ENCODE measurements around the gene ARHGAP44. TPM values are rescaled to one million over a fixed set of nuclear protein-coding genes. Genes with fewer than 3 reads are reported as not detected.
A peak's percentile ranks its signal among the peaks of the same experiment; 100 is the strongest.

The ARHGAP44 gene
- total RNA-seq, 1 donor from 2014 or later, result 0.20 TPM

DNA sequence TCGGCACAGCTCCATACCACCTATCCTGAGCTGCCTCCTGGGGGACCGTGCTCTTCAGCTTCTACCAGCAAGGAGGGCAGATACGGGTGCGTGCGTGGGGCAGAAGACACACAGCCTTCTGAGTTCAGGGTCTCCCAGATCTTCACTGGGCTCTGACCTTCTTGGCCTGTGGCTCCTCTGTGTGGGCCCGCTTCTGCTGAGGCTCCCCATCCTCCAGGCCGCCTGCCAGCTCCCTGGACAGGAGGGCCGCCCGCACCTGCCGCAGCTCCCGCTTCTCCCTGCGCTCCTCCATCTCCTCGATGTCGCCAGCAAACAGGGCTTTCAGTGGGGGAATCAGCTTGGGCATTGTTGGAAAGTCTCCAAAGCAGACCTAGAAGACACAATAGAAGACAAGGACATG lies 203.4 kb downstream of the ARHGAP44 start:
- no peak for DNase-seq (ENCODE audit: low read depth in 2 of 2)

DNA sequence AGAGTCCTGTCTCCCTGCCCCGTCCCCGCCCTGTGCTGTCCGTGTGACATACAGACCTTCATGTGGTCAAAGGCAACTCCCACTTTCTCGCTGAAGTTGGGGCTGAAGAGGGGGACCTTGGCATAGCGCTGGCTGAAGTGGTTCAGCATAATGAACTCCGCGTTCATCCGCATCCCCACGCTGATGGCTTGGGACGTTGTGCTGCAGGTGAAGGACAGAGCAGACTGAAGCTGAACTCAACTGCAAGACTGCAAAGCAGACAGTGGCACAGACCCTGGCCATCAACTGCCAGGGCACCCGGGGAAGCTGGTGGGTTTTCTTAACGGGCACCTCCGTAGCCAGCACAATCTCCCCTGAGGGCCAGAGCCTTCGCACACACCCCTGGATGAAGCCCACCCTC lies 204.3 kb downstream of the ARHGAP44 start:
- no peak for DNase-seq (ENCODE audit: low read depth in 2 of 2)

DNA sequence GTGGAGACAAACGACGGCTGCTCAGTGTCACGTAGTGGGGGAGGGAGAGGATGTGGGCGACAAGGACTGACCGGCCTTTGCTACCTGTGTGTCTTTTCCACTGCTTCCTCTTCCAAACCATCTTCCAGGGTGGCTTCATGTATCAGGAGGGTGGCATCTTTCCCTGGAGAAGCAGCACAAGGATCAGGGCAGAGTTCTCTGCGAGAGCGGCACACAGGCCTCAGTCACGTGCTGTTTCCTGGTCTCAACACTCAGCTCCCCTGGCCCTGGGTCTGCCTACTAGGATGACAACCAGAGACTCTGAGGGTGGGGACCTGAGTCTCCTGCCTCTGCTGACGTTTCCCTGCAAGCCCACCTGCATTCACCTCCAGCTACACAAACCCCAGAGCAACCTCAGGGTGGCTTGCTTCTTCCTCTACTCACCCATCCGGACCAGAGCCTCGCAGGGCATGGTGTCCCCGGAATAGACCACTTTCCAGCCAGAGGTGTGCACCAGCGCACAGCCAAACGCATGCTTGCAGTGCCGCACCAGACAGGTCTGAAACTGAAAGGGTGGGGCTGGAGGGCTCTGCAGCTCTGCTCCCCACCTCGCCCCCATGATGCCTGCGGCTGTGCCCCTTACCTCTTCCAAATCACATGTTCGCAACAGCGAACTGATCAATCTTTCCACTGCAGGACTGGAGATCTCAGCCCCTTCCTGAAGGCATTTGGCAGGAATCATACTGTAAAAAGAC lies 205.2 kb downstream of the ARHGAP44 start:
- no peak for DNase-seq (ENCODE audit: low read depth in 2 of 2)

DNA sequence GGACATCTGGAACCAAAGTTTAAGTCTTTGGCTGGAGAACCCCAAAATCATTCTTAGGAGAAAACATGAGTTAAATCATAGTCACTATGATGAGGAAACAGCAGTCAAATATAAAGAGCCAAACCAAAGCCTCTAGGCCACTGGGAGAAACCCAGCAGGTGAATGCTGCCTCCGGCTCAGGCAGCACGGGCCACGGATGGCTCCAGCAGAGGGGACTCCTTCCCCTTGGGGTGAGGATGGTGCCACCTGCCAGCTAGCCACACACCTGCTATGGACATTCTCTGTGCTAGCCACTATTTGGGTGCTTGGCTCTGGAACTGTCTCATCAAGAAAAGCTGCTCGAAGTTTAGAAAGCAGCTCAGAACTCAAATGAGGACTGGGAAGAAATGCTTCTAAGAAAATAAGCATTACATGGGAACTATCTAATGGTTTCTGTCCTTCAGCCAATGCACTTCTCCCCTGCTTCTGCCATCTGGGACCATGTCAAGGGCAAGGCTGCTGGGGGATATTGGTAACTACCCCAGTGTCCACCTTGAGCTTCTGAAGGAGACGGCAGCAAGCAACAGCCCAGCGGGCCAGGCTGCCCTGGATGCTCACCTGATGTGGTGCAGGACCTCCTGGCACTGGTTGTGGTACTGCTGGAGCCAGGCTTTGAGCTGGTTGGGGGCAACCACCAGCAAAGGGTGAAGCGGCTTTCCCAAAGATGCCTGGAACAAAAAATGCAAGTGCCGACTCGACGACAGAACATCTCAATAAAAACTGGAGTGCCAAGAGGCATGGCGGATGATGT lies 206.0 kb downstream of the ARHGAP44 start:
- no peak for DNase-seq (ENCODE audit: low read depth in 2 of 2)

DNA sequence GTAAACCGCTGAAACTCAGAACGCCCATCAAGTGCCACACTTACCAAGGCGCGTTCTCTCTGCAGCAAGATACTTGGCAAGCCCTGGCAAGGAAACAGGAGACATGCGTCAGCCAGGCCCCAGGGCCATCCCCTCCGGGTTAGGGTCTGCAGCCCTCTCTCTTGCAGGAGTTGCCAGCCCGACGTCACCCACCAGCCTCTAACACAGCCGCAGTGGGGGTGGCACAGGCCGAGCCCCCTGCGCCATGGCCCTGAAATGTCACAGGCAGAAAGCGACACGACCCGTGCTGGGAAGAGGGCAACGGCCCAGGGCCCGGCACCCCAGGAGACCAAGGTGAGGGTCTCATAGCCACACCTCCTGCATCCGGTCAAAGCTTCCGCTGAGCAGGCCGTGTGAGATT lies 206.6 kb downstream of the ARHGAP44 start:
- DNase-seq (ENCODE audit: low read depth in 2 of 2), result no peak

DNA sequence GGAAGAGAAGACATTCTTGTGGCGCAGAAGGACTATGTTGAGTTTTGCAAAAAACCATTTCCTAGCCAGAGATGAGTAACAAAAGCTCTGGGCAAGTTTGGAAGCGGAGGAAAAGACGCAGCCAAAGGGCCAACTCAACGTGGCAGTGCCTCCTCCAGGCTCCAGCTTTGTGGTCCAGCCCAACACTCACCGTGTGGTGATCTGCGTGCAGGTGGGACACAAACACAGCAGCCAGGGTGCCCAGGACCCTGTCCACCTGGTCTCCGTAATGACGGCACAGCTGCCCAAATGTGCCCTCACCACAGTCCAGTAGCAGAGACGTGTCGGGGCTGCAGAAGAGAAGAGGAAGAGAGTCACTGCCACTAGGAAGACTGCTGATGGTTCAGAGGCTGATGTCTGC lies 207.1 kb downstream of the ARHGAP44 start:
- no peak for DNase-seq (ENCODE audit: low read depth in 2 of 2)

DNA sequence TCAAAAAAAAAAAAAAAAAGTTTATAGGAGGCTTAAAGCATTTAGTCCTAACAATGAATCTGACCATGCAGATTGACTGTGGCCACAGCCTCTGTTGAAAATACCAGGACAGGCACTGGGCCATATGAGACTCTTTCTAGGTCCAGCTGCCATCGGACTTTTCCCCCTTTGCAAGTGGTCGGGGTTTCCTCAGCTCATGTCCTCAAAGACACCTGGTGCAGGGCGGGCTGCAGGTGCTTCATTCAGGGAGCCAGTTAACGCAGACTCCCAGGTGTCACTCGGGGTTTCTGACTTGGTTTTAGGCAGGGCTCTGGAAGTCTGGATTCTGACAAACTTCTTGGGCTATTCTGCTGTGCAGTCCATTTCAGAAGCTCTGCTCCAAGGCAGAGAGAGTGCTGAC lies 207.6 kb downstream of the ARHGAP44 start:
- no peak for DNase-seq (ENCODE audit: low read depth in 2 of 2)

DNA sequence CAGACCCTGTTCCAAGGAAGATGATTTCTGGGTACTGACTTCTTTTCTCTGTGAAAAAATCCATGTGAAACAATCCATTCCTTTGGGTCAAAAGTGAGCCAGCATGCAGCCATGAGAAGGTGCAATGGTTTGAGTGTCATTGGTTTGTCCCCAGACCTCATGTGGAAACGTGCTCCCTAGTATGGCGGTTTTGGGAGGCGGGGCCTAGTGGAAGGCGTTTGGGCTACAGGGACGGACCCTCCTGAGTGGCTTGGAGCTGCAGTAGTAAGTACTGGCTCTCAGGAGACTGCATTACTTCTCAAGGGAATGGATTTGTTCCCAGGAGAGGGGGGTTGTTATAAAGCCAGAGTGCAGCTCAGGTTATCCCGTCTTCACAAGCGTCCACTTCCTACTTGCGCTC lies 209.2 kb downstream of the ARHGAP44 start:
- DNase-seq (ENCODE audit: low read depth in 2 of 2), result no peak

DNA sequence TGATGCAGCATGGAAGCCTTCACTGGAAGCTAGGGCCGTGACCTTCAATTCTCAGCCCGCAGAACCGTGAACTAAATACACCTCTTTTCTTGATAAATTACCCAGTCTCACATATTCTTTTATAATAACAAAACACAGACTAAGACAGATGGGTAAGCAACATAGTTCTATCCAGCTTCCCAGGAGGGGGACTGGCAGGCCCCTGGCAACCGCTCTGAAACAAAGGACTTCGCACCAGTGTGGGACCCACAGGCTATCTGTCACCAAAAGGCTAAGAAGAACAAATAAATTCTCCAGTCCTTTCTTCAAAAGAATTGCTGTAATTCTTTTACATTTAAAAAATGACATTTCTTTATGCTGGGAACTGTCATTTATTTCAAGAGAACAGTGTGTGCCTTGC lies 209.6 kb downstream of the ARHGAP44 start:
- no peak for DNase-seq (ENCODE audit: low read depth in 2 of 2)

DNA sequence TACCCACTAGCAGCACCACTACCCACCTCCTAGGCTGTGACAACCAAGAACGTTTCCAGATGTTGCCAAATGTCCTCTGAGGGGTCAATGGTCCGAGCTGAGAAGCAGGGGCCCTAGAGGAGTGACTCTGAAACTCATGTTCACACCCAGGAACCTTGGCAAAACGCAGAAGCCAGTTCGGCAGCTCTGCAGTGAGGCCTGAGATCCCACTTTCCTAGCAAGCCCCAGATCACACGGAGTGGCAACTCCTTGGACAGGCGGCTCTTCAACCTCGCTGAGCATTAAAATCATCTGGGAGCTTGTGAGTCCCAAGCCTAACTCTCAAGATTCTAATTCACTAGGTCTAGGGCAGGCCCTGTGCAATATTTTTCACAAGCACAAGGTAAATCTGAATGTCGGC lies 211.3 kb downstream of the ARHGAP44 start:
- no peak for DNase-seq (ENCODE audit: low read depth in 2 of 2)

DNA sequence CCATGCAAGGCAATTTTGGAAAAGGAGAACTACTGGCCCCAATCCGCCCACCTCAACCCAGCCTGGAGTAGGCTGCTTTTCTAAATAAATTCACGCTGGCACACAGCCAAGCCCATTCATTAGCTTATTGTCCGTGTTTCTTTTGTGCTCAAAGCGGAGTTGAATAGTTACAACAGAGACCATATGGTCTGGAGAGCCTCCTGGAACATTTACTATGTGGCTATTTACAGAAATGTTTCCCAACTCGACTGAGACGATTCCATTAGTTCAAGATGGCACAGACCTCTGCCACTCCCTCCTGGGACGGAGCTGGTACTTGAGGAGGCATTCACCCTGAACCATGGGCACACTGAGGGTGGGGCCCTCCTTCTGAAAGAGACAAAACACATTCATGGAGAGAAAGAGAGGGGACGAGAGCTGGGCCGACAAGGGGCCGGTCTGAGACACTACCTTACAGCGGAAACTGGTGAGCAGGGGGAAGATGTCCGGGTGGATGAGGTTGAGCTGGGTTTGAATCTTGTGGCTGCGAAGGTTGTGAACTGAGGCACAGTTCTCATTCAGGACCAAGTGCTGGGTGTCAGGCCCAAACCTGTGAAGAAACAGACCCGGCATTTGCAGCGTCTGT lies 212.8 kb downstream of the ARHGAP44 start:
- DNase-seq (ENCODE audit: low read depth in 2 of 2), result peak in 1 of 2 donors; percentile 34

DNA sequence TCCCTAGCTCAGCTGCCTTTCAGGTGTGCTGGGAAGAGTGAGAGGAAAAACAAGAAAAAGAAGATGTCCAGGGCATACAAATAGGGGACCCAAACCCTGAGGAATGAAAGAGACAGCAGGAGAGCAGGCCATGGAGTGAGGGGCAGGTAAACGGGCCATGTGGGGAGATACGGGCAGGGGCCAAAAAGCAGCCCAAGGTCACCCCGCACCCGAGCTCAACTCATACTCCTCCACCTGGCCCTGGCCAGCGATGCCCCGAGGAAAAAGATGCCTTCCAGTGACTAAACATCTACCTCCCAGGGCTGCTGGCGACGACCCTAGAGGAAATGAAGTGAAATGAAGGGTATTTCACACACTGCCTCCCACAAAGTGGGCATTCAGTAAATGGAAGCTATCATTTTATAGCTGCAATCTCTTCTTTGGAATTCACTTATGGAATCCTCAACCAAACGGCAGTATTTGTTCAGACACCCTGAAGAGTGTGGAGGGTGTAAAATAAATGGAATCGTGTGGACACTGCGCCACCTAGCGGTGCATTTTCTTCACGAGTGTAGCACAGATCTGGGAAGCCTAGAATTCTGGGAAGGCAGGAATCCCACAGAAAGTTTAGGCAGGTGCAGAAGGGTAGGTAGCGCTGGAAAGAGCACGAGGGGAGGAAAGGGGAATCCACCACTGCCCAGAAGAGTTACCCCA lies 213.6 kb downstream of the ARHGAP44 start:
- DNase-seq (ENCODE audit: low read depth in 2 of 2), result peak; percentile 68 to 80

DNA sequence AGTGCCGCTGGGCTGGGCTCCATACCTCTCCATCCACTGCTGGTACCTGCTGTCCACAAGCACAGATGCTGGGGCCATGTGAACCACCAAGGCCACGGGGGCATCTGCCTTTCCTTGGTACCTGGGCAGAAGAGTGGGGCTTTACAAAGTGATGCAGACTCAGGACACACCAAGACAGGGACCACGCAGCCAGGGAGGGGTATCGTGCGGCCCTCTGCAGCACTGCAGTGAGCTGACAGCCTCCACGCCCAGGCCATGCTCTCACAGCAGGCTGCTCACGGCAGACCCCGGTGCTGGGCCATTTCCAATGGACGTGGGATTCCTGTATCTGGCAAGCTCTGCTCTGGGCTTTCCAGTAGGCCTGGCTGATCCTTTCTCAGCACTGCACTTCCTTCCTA lies 214.2 kb downstream of the ARHGAP44 start:
- no peak for DNase-seq (ENCODE audit: low read depth in 2 of 2)

DNA sequence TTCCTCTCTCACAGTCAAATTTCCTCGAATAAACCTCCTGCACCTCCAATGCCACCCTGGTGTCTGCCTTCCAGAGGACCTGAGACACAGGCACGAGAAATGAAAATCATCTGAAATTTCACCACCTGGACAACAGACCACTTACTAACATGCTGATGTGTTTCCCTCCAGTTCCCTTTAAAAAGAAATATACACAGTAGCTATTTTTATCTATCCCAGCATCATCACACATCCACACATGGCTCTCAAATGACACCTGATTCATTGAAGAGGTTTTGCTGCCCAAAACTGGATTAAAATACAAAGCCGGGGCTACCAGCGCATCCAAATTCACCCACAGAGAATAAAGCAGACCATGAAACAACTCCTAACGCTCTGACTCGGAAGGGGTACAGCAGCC lies 214.6 kb downstream of the ARHGAP44 start:
- no peak for DNase-seq (ENCODE audit: low read depth in 2 of 2)

DNA sequence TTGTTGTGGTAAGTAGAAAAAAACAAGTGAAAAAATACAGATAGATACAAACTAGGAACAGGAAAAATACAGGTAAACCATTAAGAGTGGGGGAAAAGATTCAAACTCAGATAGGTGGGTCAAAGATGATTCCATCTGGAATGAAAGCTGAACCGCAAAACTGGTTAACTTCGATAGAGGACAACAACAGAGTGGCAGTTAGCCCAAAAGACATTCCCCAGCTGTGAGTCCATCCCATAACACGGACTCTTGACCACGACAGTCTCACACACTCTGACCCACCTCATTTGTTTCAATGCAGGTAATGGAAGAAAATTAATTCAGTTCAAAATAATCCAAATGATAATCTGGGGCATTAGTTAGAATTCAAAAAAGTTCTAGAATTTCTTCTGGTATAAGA lies 215.0 kb downstream of the ARHGAP44 start:
- DNase-seq (ENCODE audit: low read depth in 2 of 2), result no peak

DNA sequence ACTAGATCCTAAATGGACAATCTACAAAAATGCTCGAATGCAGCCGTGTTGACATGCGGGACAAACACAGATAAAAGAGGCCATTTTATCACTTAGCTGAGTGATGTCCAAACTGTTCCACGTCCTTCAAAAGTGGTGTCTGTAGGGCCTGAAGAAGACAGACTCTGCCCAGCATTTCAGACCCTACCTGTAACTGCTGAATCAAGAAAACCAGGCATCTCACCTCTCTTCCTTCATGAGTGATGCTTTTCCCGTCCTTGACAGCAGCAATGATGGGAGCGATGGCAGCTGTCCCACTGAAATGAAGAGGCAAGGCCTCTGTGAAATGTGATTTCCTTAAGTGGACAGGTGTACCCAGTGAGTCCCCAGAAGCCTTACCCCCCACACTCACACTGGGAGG lies 216.2 kb downstream of the ARHGAP44 start:
- DNase-seq (ENCODE audit: low read depth in 2 of 2), result no peak

DNA sequence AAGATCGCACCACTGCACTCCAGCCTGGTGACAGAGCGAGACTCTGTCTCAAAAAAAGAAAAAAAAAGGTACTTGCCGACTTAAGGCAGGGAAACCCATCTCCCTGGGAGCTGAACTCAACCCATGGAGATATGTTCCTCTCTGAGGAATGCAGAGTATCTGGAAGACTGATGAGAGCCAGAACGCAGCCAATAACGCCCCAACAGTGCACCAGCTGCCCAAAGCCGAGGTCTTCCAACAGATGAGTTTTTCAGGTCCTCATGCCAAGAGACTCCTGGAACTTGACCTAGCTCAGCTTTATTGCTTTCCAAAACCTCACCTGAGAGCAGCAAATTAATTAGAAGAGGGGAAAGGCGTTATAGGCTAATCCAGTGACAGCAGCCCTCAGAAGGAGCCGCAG lies 219.2 kb downstream of the ARHGAP44 start:
- DNase-seq (ENCODE audit: low read depth in 2 of 2), result no peak

DNA sequence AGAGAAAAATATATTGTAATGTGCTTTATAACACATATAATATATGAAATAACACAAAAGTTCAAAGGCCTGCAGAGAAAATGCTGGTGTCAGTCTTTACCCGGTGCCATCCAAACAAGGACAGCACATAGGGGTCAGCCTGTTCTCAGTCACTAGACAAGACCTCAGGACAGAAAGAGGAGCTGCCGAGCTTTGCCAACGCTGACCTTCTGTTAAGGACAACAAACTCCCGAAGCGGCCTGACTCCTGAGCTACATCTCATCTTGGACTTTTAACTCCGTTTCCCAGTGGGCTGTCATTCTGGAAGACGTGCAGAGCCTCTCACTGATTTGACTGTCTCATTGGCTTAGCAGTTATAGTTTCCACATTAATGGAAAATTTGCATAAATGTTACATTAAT lies 221.7 kb downstream of the ARHGAP44 start:
- DNase-seq (ENCODE audit: low read depth in 2 of 2), result no peak

DNA sequence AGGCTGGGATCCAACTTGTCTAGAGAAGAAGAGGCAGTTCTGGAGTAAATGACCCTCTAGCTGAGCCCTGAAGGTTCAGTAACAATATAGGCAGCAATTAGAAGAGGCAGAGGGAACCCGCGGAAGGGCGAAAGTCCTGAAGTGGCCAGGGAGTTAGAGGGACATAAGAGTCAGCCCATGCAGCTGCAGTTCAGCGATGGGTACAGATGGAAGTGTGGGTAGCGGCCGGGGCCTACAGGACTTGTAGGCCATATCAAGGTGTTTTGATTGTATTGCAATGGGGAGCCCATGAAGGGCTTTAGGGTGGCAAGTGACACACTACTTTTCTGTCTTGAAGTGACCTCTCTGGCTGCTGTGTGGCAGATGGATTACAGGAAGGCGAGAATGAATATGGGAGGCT lies 225.5 kb downstream of the ARHGAP44 start:
- DNase-seq (ENCODE audit: low read depth in 2 of 2), result no peak

DNA sequence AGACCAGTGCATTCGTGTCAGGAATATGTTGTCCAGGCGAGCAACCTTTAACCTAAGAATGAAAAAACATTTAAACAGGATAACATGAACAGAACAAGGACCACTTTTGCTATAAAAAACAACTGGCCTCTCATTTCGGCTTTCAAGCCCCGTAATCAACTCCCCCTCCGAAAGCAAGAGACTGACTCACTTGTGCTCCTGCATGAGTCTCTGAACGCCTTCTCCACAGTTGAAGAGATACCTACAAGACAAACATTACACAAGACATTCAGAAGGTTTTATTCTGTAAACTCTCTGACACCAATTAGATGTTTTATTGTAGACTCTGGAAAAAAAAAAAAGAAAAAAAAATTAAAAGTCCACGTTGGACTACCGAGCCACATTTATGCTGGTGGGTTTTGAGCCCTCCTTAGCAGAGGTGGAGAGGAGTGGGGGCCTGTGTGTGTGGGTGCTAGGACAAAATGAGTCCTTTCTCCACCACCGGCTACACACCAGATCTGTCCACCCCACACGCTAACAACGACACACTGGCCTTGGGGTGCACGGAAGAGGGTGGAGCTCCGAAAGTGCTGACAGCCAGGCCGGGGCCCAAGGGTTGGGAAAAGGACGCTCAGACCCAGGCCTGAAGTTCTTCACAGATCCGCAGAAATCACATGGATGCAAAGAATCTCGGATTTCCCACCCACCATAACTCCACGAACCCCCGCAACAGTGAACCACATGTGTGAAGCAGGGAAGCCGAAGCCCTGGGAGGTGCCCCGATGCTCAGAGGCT lies 227.8 kb downstream of the ARHGAP44 start:
- peak in 1 of 2 donors; percentile 41 for DNase-seq (ENCODE audit: low read depth in 2 of 2)

Measured in lung microvascular endothelial cell (primary cell).